HG02973 (cell line): ENCODE measurements around the gene JAKMIP1.
"Not testable (repeated sequence)": the region's sequence is repeated elsewhere in the genome, so short reads cannot be mapped to it uniquely, and the experiment has no call there.

Experiments used
- ATAC-seq: cut with Tn5 transposase; IDR thresholded peaks from one replicate; pipeline ENCODE4 v1.9.1; 2021; ENCODE audit warnings: moderate library complexity; ENCODE audit not compliant: unreplicated experiment

Gene JAKMIP1

GRCh38 chr4:6022607-6023288 lies 177.6 kb downstream of the JAKMIP1 start:
- ATAC-seq: no peak

- no peak for ATAC-seq
These were observed 178.3 kb downstream of the JAKMIP1 start for GRCh38 chr4:6021831-6022606.

- no peak for ATAC-seq
These were observed 179.7 kb downstream of the JAKMIP1 start for GRCh38 chr4:6020613-6021012.

- no peak for ATAC-seq
These were observed 180.8 kb downstream of the JAKMIP1 start for GRCh38 chr4:6019316-6020263.

- no peak for ATAC-seq
These were observed 182.0 kb downstream of the JAKMIP1 start, which contains the start of gene C4orf50 for GRCh38 chr4:6018331-6018730. Gene C4orf50 (minus strand): TSS chr4:6018431.

GRCh38 chr4:6017800-6018199 lies 182.5 kb downstream of the JAKMIP1 start:
- no peak for ATAC-seq

GRCh38 chr4:6017030-6017429 lies 183.3 kb downstream of the JAKMIP1 start:
- no peak for ATAC-seq

GRCh38 chr4:6013564-6013963 lies 186.8 kb downstream of the JAKMIP1 start:
- ATAC-seq: no peak

- ATAC-seq: no peak
These were observed 188.1 kb downstream of the JAKMIP1 start for GRCh38 chr4:6012200-6012599.

GRCh38 chr4:6011686-6012085 lies 188.7 kb downstream of the JAKMIP1 start:
- no peak for ATAC-seq

- ATAC-seq: no peak
These were observed 189.1 kb downstream of the JAKMIP1 start for GRCh38 chr4:6011271-6011671.

GRCh38 chr4:6010789-6011188 lies 189.6 kb downstream of the JAKMIP1 start:
- ATAC-seq: no peak

GRCh38 chr4:6009452-6009851 lies 190.9 kb downstream of the JAKMIP1 start:
- no peak for ATAC-seq

GRCh38 chr4:6008766-6009385 lies 191.5 kb downstream of the JAKMIP1 start:
- no peak for ATAC-seq

GRCh38 chr4:6008092-6008551 lies 192.2 kb downstream of the JAKMIP1 start:
- no peak for ATAC-seq

GRCh38 chr4:6005175-6005574 lies 195.2 kb downstream of the JAKMIP1 start:
- no peak for ATAC-seq

- ATAC-seq: not testable (repeated sequence)
These were observed 196.9 kb downstream of the JAKMIP1 start for GRCh38 chr4:6003485-6003884.

GRCh38 chr4:6002926-6003325 lies 197.4 kb downstream of the JAKMIP1 start:
- ATAC-seq: no peak

GRCh38 chr4:6002492-6002833 lies 197.9 kb downstream of the JAKMIP1 start:
- ATAC-seq: no peak

GRCh38 chr4:6001680-6002491 lies 198.5 kb downstream of the JAKMIP1 start:
- no peak for ATAC-seq
